GM19438 (cell line): ENCODE results near the gene CDKN2B-AS1.

Experiments
- ATAC-seq: cut with Tn5 transposase; IDR thresholded peaks from one replicate; pipeline ENCODE4 v1.9.1; 2021; ENCODE audit warnings: low read depth; ENCODE audit not compliant: unreplicated experiment

Gene CDKN2B-AS1

GRCh38 chr9:21982391-21982790 lies 12.2 kb upstream of the CDKN2B-AS1 start:
- no peak for ATAC-seq

- no peak for ATAC-seq
Measured at GRCh38 chr9:21982861-21983560, 11.6 kb upstream of the CDKN2B-AS1 start.

- no peak for ATAC-seq
Measured at GRCh38 chr9:21983561-21983935, 11.0 kb upstream of the CDKN2B-AS1 start.

- no peak for ATAC-seq
Measured at GRCh38 chr9:21984101-21984500, 10.5 kb upstream of the CDKN2B-AS1 start.

GRCh38 chr9:21985964-21986667 lies 8.5 kb upstream of the CDKN2B-AS1 start:
- ATAC-seq: no peak

- ATAC-seq: no peak
Measured at GRCh38 chr9:21988056-21988990, 6.3 kb upstream of the CDKN2B-AS1 start.

GRCh38 chr9:21989440-21990189 lies 5.0 kb upstream of the CDKN2B-AS1 start:
- no peak for ATAC-seq

GRCh38 chr9:21991072-21991959 lies 3.3 kb upstream of the CDKN2B-AS1 start:
- ATAC-seq: no peak

GRCh38 chr9:21993007-21993406 lies 1.6 kb upstream of the CDKN2B-AS1 start:
- ATAC-seq: no peak

- ATAC-seq: peak; percentile 38
Measured at GRCh38 chr9:21993893-21994555, 567 bp upstream of the CDKN2B-AS1 start, which contains the start of gene CDKN2A. Gene CDKN2A (minus strand): TSS chr9:21994392.

GRCh38 chr9:21995006-21995665 lies 545 bp downstream of the CDKN2B-AS1 start:
- peak; percentile 85 for ATAC-seq

- ATAC-seq: peak; percentile 27
Measured at GRCh38 chr9:21995666-21996398, 1.2 kb downstream of the CDKN2B-AS1 start.

- ATAC-seq: no peak
Measured at GRCh38 chr9:21996438-21996837, 1.8 kb downstream of the CDKN2B-AS1 start.

- ATAC-seq: no peak
Measured at GRCh38 chr9:21996858-21997257, 2.3 kb downstream of the CDKN2B-AS1 start.

GRCh38 chr9:21997480-21997879 lies 2.9 kb downstream of the CDKN2B-AS1 start:
- no peak for ATAC-seq

- no peak for ATAC-seq
Measured at GRCh38 chr9:21998026-21998425, 3.4 kb downstream of the CDKN2B-AS1 start.

GRCh38 chr9:22002038-22002437 lies 7.4 kb downstream of the CDKN2B-AS1 start:
- no peak for ATAC-seq
